Limb (tissue), 2 donors: ENCODE results near the gene ZDHHC19.
"Not testable (repeated sequence)": the region's sequence is repeated elsewhere in the genome, so short reads cannot be mapped to it uniquely, and the experiment has no call there.

Source experiments
- DNase-seq, 2 donors: peaks; one replicate each; pipeline ENCODE4 v3.0.0-alpha.2; 2016; ENCODE audit errors: extremely low spot score in 2 of 2

ZDHHC19 gene, protein sequence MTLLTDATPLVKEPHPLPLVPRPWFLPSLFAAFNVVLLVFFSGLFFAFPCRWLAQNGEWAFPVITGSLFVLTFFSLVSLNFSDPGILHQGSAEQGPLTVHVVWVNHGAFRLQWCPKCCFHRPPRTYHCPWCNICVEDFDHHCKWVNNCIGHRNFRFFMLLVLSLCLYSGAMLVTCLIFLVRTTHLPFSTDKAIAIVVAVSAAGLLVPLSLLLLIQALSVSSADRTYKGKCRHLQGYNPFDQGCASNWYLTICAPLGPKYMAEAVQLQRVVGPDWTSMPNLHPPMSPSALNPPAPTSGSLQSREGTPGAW

DNA sequence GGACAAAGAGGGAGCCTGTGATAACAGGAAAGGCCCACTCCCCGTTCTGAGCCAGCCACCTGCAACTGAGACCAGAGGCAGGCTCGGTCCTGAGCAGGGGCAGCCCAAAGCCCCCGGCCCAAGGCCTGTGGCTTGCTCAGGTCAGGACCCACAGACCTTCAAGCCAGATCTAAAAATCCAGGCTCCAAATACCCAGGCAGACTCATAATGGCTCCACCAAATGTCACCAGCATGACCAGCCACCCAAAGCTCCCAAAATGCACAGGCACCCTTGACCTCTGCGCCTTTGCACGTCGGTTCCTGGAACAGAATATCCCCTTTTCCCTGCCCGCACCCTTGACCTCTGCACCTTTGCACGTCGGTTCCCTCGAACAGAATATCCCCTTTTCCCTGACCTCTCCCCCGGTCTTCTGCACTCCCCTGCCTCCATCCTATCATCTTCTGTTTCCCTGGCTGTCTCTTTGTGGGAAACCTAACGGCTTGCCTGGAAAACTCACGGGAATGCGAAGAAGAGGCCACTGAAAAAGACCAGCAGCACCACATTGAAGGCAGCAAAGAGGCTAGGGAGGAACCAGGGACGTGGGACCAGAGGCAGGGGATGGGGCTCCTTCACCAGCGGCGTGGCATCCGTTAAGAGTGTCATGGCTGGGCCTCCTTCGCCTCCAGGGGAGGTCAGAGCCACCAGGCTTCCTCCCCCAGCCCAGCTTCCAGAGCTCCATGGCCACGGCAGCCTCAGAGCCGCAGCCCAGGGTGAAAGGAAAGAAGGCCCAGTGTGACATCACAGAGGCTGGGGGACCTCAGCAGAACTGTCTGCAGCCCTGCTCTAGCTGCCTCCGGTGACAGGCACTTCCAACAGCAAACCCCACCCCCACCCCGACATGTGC lies at the start of gene ZDHHC19:
Gene ZDHHC19, minus strand, starts transcription at position 728 of the 884 bp plus-strand sequence. Its CDS starts 85 bp downstream, at position 643.
- DNase-seq, result no peak

DNA sequence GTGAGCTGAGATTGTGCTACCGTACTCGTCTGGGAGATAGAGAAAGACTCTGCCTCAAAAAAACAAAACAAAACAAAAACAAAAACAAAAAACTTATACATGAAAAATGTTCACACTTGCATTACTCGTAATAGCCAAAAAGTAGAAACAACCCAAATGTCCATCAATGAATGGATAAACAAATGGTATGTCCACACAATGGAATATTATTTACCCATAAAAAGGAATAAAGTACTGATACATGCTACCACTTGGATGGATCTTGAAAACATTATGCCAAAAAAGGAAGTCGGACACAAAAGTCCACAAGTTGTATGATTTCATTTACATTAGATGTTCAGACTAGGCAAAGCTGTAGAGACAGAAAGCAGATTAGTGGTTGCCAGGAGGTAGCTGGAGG lies 49.6 kb upstream of the ZDHHC19 start:
- no peak for DNase-seq

DNA sequence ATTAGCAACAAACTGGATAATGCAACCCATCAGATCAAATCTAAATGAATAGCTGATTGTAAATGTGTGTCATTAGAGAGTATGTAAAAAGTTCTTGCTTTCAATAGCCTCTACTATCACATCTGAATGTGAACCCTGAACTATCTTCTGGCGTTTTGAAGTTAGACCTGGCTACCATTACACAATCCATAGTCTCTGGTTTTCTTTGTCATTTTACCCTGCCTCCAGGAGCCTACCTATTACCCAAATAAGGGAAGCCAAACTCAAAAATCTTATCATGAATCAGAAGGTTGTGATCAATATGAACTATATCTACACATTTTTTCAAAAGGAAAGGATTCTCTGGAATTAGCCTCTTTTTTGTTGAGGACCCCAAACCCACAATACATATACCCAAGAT lies 44.6 kb upstream of the ZDHHC19 start:
- DNase-seq, result no peak

DNA sequence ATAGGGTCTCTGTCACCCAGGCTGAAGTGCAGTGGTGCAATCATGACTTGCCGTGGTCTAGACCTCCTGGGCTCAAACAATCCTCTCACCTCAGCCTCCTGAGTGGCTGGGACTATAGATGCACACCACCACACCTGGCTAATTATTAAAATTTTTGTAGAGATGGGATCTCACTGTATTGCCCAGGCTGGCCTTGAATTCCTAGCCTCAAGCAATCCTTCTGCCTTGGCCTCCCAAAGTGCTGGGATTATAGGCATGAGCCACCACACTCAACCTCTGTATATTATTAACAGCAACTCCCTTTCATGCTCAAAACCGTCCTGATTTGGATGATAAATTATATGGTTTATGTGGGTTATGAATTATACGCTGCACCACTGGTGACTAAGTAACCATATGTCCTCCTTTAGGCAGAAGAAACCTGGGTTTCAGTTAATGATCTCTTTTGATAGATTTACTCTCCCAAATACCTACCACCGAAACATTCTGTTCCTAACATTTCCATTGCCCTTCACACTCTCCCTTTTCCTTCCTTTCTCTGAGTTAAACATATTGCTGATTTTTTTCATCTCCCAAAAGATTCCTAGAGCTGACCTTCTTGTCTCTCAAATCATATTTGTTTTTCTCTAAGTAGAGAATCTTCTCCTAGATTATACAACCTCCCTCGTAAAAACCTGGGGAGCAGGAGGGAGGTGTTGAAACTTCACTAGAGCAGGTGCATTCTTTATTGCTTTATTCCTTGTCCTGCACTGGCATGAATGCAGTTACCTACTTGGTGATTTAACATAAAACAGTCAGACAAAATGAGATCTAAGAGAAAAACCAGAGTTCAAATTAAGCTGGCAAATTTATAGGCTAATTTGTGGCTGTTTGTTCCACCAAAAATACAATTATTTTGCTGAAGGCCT lies 43.4 kb upstream of the ZDHHC19 start:
- no peak for DNase-seq

DNA sequence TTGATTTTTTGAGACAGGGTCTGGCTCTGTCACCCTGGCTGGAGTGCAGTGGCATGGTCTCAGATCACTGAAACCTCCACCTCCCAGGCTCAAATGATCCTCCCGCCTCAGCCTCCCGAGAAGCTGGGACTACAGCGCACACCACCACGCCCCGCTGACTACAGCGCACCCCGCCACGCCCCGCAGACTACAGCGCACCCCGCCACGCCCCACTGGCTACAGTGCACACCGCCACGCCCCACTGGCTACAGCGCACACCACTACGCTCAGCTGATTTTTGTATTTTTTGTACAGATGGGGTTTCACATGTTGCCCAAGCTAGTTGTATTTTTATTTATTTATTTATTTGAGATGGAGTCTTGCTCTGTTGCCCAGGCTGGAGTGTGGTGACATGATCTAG lies 40.7 kb upstream of the ZDHHC19 start:
- no peak for DNase-seq

DNA sequence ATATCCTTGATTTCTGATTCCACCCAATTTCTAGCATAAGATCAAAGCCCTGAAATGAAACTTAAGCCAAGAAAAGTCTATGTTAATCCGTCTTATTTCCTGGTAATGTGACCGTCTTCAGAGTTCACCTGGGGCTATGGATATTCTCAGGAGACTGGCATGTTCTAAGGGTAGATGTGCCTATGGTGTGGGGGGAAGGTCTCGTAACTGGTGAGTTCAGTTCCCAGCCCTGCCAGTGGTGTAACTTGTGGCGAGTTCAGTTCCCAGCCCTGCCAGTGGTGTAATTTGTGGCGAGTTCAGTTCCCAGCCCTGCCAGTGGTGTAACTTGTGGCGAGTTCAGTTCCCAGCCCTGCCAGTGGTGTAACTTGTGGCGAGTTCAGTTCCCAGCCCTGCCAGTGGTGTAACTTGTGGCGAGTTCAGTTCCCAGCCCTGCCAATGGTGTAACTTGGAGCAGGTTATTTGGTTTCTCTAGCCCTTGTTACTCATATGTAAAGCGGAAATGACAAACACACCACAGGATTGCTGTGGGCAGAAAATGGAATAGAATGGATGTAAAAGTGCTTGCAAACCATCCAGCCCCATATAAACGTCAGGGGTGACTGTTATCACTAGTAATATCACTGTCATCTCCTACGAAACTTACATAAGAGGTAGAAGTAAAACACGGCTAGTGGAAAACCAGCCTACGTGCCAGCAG lies 35.6 kb upstream of the ZDHHC19 start:
- no peak for DNase-seq

DNA sequence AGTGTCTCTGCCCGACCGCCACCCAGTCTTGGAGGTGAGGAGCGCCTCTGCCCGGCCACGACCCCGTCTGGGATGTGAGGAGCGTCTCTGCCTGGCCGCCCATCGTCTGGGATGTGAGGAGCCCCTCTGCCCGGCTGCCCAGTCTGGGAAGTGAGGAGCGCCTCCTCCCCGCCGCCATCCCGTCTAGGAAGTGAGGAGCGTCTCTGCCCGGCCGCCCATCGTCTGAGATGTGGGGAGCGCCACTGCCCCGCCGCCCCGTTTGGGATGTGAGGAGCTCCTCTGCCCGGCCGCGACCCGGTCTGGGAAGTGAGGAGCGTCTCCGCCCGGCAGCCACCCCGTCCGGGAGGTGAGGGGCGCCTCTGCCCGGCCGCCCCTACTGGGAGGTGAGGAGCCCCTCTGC lies 33.0 kb upstream of the ZDHHC19 start:
- DNase-seq, result not testable (repeated sequence)

DNA sequence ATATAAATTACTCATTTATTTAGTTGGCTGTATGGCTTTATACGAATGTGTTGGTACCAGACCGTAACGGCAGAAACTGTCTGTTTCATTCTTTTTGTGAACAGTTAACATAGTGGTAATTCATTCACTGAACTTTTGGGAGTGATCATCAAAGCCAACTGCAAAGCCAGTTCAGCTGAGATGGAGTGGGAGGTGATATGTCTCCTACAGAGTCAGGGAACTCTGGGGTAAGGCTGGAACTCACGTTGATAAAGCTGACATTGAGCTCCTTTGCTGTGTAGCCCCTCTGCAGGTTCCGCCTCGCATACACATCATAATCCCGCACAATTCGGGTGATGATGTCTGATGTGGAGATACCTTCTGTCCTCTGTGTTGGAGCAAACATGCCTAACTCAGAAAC lies 30.5 kb upstream of the ZDHHC19 start:
- no peak for DNase-seq

DNA sequence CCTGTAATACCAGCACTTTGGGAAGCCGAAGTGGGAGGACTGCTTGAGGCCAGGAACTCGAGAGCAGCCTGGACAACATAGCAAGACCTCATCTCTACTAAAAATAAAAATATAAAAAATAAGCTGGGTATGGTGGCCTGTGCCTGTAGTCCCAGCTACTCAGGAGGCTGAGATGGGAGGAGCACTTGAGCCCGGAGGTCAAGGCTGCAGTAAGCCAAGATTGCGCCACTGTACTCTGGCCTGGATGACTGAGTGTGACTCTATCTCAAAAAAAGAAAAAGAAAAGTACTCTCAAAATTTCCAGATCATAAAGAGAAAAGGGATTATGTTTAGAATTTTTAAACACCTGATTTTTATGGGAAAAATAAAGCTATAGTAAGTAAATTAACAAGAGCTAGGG lies 29.2 kb upstream of the ZDHHC19 start:
- no peak for DNase-seq

DNA sequence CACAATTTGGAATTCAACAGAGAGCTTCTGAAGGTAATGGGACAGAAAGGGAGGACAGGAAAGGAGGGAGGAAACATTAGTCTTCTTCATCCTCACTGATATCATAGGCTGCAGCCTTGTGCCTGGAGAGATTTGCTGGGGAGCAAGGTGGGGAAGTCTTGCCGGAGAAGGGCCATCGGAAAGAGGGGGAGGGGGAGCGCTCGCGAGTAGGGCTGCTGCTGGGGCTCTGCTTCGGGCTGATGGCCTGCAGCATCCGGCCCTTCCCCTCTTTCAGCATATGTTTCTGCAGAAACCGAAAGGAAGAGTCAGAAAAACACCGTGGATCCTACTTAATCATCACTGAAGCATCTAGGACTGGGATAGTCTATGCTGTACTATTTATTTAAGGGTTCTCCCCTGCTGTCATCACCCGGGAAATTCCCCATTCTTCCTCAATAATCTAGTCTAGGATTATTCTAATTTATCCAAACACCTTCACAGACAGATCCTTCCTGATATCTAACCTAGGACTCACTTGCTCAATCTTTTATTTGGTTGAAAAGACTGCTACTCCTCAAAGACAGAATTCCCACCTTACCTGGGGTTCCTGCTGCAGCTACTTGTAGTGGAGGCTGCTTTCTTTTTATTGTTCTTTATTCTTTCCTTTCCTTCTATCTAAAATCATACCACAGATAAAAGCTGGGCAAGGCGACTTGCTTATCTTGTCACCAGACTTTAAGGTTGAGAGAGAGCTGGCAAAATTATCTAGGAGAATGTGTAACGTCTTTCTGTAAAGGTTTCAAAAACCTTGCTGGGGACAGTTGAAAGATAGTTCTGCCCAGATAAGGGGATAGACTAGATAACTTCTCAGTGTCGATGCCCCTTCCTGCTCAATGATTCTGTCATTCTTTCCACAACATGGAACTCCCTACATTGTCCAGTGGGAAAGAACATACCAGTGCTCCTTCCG lies 27.7 kb upstream of the ZDHHC19 start:
- no peak for DNase-seq

DNA sequence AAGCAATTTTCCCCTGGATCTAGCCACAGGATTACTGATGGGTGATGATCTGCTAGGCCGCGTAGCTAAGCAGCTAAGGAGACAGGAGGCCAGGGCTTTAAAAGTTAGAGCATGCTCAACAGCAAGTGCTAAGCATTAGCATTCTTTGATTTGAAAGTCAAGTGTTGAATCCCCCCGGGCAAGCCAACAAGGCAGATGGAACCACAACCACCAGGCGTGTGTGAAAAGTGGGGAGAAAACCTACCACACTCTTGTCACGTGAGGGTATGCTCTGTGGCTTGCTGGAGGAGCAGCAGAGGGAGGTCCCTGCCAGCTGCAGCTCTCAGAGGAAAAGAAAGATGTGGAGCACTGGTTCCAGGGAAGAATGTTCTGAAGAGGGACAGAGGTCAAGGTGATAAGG lies 26.0 kb upstream of the ZDHHC19 start:
- no peak for DNase-seq

DNA sequence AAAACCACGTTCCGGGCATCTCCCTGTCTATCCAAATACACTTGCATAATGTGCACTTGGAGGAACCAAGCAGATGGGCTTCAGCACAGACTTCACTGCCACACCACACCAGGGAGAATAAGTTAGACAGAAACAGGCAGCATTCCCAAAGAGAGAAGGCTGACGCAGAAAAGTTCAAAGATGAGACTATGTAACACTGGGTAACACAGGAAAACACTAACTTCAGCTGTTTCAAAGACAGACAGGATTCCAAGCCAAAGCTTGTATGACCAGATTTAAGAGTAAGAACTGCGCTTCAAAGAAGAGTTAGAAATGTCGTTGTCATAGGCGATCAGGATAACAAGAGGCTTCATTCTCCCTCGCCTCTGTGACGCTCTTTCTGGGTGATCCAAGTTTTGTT lies 25.0 kb upstream of the ZDHHC19 start:
- no peak for DNase-seq

DNA sequence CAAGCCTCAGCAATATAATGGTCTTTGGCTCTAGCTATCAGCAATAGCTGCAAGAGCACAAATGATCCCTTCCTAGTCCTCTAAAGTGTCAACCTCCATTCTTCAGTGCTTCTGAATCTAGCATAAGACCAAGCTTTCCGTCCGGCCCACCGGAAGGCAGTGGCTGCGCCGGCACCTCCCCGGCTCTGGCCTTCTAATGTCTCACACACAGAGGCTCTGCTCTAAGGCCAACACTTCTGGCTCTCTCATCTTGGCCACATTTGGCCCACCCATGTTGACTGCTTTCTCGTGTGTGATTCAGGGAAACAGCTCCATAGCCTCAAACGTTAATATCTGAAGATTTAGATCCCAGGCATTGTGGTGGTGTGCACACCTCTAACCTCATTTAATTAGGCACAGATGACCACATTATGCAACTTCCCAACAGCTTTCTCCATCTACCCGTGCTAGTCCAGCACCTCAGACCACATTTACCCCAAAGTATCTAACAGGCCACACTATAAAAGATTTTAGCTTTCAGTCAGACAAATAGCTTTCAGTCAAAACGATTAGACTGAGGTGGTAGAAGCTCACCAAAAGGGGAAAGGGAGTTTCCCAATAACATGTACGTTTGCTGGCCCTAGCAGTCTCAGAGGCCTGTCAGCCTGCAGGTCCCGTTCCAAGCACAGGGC lies 24.4 kb upstream of the ZDHHC19 start:
- no peak for DNase-seq

DNA sequence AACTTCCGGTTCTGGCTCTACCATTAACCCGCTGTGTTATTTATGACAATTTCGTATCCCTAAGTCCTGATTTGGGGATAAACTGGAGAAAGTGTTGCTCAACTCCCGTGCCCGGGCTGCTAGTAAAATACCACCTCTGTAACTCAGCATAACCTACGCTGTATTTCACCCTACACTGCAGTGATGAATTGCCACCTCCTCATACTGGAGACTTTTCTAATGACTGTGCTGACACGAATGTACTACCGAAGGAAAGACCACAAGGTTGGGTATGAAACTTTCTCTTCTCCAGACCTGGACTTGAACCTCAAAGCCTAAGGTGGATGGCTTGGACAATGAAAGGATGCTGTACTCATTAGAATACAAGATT lies 21.7 kb upstream of the ZDHHC19 start:
- no peak for DNase-seq

DNA sequence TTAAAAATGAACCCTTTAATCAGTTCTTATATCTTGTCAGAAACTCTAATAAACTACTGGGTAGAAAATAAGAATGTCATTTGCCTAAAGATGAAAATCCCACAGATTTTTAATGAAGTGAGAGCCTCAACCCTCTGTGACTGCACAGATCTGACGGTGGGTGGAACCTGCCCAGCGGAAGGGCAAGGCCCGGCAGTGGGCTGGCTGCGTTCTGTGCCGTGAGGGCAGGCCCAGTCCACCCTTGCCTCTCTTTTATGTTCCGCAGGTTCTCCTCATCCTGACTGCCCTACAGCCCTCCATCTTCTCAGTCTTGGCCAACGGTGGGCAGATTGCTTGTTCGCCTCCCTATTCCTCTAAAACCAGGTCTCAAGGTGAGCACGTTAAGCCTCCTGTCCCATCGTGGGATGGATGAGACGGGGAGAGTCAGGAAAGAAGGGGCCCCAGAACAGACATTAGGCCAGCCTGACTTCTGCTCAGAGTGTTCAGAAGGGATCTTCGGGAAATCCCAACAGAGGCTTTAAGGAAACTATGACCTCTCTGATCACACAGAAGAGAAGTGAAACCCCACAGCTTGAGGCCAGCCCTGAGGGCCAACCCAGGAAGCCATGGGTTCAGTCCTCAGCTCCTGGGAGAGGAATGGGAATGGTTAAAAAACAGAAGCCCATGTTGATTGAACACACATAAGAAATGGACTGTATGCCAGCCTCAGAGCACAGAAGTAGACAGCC lies 21.1 kb upstream of the ZDHHC19 start:
- DNase-seq, result no peak

DNA sequence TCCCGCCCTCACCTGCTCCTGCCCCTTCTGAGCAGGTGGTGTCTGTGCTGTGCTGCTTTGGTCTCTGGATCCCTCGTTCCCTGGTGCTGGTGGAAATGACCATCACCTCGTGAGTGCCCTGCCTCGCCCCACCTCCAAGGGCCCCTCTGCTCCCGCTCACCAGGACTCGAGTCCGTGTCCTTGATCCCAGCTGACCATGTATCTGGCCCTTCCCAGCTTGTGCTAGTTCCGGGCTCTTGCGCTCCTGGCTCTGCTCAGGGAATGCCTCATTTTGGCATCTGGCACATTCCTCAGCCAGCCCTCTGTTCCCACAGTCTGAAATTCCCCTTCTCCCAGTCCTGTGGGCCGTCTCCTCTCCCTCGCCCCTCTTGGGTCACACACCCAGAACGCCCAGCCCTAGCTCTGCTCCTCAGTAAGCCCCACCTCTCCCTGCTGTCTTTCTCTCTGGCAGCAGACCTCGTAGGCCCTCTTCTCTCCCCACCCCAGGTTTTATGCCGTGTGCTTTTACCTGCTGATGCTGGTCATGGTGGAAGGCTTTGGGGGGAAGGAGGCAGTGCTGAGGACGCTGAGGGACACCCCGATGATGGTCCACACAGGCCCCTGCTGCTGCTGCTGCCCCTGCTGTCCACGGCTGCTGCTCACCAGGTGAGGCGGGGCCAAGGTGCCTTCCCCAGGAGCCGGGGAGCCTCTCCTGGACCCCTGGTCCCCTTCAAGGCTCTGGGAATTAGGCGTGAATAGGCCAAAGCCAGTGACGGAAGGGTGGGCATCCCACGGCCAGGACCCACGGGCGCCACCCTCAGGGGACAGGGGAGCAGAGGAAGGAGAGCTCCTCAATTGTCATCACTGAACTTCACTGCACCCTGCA lies 16.7 kb upstream of the ZDHHC19 start:
- DNase-seq, result no peak

DNA sequence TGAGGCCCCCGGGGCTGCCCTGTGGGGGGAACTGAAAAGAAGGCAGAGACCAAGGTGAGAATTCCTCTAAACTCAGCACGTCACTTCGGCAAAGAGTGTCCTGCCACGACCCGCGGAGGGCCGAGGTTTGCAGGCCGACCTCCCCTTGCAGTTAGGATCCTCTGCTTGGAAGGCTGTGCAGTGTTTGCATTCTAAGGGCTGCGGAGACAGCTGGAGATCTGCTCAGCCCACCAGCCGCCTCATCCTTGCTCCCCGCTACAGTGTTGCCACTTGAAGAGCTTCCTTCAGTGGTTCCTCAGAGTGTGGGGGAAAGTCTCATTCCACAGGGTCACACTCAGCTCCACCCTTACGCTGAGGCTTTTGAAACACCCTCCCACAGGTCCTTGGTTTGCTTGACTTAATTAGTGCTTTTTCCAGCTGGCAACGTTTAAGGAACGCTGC lies 15.9 kb upstream of the ZDHHC19 start:
- DNase-seq, result no peak
